HG02763 (cell line): ENCODE data around the gene TBC1D20.
"Not testable (repeated sequence)": the region's sequence is repeated elsewhere in the genome, so short reads cannot be mapped to it uniquely, and the experiment has no call there.

Experiments used
- ATAC-seq: cut with Tn5 transposase; IDR thresholded peaks from one replicate; pipeline ENCODE4 v1.9.1; 2021; ENCODE audit warnings: mild to moderate bottlenecking, moderate library complexity; ENCODE audit not compliant: unreplicated experiment

TBC1D20 gene

GRCh38 chr20:462199-462991, at the start of gene TBC1D20:
TBC1D20 (minus strand) TSS chr20:462533; CDS start chr20:462405, 128 bp downstream.
- ATAC-seq, result peak; percentile 87

DNA sequence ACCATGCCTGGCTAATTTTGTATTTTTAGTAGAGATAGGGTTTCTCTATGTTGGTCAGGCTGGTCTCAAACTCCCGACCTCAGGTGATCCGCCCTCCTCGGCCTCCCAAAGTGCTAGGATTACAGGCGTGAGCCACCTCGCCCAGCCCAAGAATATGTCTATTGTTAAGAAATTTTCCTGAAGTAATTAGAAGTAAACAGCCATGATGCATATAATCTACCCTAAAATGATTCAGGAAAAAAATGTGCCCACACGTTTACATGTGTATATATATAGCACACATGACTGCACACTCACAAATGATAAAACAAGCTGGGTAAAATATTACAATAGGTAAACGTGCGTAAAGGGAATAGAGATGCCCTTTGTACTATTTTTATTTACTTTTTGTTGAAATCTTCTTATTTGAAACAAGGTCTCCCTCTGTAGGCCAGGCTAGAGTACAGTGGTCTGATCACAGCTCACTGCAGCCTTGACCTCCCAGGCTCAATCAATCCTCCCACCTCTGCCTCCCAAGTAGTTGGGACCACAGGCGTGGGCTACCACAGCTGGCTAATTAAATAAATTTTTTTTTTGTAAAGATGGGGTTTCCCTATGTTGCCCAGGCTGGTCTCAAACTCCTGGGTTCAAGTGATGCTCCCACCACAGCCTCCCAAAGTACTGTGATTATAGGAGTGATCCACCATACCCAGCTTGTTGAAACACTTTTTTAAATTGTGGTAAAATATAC, 48.2 kb upstream of the TBC1D20 start:
- not testable (repeated sequence) for ATAC-seq

- not testable (repeated sequence) for ATAC-seq
Observed at GRCh38 chr20:508364-508787, 46.0 kb upstream of the TBC1D20 start.

GRCh38 chr20:507761-508332, 45.5 kb upstream of the TBC1D20 start:
- ATAC-seq, result no peak

DNA sequence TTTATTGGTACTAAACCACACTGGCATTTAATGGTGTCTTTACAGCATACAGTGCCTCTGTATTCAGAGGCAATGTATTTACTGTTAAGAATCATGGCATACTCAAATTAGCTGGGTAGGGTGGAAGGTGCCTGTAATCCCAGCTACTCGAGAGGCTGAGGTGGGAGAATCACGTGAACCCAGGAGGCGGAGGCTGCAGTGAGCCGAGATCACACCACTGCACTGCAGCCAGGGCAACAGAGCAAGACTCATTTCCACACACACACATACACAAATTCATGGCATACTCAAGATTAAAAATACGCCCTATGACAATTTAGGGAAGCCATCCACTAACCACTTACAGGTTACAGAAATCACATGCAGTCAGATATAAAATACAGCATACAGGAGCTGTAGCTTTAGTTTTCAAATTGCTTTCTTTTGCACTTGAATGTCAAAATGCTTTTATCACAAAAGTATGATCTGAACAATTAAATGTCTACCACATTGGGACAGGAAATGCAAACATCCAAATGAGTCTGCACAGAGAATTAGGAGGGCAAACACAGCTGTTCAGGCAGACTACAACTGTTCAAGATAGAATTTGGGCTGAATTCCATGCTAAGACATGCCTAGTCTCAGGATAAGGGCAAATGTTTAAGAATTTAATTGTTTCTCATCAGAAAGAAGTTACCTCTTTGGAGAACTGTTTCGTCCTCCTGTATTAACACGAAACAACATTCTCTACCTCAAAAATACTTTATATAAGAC, 44.8 kb upstream of the TBC1D20 start:
- no peak for ATAC-seq

DNA sequence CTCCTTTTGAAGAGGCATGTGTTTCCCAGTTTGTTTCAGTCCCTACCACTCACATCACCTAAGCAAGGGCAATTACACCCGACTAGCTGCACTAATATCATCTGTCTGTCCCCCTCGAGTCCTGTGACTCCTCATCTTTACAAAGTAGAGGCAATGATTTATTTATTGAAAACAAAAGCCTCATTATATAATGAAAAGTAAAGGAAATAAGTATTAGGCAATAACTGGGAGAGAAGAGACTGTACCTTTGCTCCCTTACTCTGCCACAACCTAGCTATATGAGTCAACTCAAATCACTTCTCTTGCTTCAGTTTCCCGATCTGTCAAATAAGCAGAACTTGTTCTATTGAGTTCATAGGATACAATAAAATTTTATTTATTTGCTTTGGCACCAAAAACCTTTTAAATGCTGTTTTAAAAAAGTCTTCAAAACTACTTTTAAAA, 42.3 kb upstream of the TBC1D20 start:
- no peak for ATAC-seq

- no peak for ATAC-seq
Observed at GRCh38 chr20:503048-503737, 40.9 kb upstream of the TBC1D20 start.

- no peak for ATAC-seq
Observed at GRCh38 chr20:497979-498378, 35.6 kb upstream of the TBC1D20 start.

DNA sequence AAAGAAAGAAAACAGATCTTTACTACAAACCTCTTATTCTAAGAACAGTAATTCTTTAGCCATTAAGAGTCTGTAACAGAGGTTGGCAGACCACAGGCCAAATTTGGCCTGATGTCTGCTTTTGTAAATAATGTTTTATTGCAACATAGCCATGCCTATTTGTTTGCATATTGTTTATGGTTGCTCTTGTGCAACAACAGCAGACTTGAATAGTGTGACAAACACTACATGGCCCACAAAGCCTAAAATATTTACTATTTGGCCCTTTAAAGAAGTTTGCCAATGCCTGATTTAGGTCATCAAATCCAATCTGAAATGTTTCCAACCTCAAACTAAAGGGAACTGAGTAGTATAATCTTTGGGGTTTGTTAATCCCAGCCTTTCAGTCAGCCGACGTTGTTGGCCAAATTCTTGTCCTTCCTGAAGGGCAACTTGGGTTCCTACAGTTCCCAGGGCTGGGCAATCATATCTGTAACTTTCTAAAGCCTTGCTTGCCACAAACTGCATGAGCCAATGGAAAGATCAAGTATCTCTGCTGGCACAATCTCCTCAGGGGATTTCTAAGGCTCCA, 33.9 kb upstream of the TBC1D20 start:
- no peak for ATAC-seq

GRCh38 chr20:492159-492558, 29.8 kb upstream of the TBC1D20 start:
- no peak for ATAC-seq

DNA sequence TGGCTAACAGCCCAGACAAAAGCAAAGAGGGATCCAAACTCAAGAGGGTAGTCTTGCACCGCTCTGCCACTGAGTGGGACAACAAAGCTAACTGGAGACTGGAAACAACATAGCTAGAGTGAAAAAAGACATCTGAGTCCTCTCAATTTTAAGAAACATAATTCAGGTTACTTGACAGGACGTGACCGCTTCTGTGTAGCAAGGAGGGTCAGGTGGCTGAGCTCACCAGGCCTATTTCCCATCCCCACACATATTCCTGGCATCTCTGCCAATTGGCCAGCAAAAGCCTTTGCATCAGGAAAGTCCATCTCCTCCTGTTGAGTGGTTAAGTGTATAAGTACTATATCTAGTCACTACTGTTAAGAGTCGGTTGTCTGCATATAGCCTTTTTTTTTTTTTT, 25.3 kb upstream of the TBC1D20 start:
- ATAC-seq, result no peak

DNA sequence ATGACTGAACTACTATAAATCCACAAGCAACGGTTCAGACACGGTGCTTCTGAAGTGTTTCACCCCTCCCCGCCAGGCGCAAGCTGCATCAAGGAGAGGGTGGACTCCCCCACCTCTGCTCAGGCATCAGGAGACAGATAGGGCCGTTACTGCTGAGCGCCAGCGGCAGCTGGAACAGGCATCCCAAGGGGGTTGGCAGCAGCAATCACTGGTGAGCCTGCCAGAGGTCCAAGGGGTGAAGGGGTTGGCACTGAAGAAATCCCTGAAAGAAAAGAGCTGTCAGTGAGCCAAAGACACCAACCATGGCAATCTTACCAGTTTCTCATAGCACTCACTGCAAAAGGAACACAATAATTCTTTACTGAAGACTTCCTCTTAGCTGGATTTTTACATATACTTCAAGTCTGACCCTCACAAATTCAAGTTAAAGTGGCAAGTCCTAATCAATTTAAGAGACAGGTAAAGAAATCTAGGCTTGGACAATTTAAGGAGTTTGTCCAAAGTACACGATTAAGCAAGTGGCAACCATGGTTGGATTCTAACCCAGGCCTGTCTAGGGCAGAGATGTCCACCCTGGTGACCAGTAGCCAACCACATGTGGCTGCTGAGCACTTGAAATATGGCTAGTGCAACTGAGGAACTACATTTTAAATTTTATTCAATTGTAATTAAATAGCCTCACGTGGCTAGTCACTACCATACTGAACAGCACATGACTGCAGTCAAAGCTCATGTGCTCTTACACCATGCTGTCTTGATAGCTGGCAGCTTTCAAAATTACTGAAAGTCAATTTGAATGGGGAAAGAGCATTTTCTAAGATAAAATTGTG, 21.7 kb upstream of the TBC1D20 start:
- ATAC-seq, result no peak

DNA sequence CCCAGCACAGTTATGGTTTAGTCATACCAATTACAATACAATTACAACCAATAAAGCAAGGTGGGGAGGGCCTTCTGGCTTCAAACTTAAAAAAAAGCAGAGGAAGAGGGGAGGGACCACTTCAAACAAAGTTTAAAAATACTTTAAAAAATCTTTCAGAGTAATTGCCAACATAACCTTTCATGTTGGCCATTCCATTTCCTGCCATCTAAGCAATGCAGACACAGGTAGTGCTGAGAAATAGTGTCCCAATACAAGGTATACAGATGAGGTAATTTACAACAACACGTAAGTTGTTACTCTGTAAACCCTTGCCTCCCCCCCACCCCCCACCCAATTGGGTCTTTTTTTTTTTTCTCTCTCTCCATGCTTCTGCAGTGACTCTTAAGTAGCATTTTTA, 18.8 kb upstream of the TBC1D20 start:
- ATAC-seq, result no peak

DNA sequence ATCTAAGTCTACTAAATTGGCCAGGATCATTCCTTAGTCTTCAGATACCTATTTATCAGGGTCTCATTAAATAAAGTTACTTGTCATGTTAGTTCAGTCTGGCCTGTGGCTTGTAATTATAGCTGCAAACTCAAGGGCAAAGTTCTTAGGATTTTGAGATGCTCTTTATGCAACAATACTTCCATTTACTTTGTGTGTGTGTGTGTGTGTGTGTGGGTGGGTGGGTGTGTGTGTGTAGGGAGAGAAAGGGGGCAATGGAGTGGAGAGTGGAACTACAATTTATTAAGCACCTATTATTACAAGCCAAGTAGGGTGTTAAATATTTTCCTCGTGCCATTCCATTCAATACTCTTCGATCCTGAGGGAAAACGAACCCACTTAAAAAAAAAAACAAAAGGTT, 17.7 kb upstream of the TBC1D20 start:
- no peak for ATAC-seq

DNA sequence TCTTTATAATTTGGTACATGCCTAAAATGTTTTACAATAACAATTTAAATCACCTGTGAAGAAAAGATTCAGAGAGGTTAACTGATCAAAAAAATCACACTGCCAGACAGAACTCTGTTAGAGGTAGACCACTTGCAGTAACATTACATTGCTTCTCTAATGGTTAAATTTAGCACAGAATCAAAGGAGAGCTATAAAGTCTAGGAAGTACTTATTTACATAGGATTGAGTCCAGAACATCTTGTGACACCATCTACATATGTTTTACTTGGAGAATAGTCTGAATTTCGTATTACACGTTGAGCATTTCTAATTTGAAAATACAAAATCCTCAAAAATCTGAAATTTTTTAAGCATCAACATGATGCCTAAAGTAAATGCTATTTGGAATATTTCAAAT, 17.2 kb upstream of the TBC1D20 start:
- no peak for ATAC-seq

DNA sequence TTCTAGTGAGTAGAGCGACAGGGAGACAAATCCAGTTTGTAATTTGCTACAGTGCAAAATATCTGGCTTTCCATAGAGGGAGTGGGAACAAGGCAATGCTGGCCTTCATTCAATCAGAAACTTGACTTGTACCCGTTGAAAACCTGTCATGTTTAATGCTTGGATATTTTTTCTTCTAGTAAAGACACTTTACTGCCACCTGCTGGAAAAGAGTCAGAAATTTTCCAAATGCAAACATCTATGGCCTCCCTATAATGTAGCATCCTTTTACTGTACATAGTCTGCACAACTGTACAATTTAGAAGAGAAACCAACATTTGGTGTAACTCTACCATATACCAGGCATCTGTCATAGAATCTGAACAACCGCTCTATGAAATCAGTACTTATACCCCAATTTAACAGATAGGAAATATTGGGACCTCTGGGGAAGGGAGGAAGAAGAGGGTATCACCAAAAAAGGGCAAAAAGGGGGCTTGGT, 16.7 kb upstream of the TBC1D20 start:
- ATAC-seq, result no peak

GRCh38 chr20:478010-478948, 15.9 kb upstream of the TBC1D20 start:
- ATAC-seq, result no peak
